ENCODE measurements around the gene PPP1R12B. TPM values are rescaled to one million over a fixed set of nuclear protein-coding genes. Genes with fewer than 3 reads are reported as not detected.

PPP1R12B gene
- total RNA-seq, 1 experiment from 2014 or later: 13.1 TPM

DNA sequence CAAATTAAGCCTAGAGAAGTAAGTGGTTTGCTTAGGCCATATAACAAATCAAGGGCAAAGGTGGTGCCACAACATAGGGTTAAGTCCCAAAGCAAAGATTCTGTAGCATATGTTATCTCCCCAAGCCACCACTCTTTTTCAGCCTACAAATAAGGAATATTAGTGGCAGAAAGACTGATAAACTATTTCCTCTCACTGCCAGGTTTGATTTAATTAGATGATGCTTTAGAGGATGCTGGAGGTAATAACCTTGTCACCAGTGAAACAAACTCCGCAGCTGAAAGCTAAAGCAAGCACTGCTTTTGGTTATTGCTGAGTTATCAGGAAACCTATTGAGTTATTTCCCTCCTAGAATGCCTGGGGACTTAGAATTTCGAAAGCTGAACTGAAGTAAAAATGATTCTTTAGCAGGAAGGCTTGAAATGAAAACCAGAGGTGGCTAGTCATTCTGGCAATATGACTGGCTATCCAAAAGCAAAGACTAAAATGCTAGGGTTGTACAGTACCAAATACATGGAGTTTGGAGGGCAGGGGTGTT lies 216.5 kb downstream of the PPP1R12B start:
- POLR2A ChIA-PET: interaction anchor here (0.5 kb wide), 2 partner anchors 10 to 1633 kb away, joined by 4 read pairs; no protein-coding TSS in a partner anchor
- CTCF ChIA-PET: no interaction called here
- no peak for DNase-seq (ENCODE audit: low read depth, low spot score)
- no peak overlapping the region for H3K27ac ChIP-seq (ENCODE audit: low read length)
- H3K9me3 ChIP-seq (ENCODE audit: control insufficient read depth, insufficient read depth, low read depth, low read length): no peaks in the 10 kb centered on the region
- H3K27me3 ChIP-seq (ENCODE audit: control insufficient read depth, insufficient read depth, low read length): no peaks in the 10 kb centered on the region
- no peaks in the 10 kb centered on the region for H3K4me1 ChIP-seq (ENCODE audit: control insufficient read depth, insufficient read depth, low read length)
- no peak overlapping the region for H3K4me3 ChIP-seq (ENCODE audit: low read depth in 2 of 2, low read length in 2 of 2)
- intact Hi-C loops (cut with micrococcal nuclease; ENCODE audit: unreplicated experiment) (no loop called here), in situ Hi-C loops (cut with HindIII; ENCODE audit: low pct_unique_long_range_greater_than_20kb, low sequenced_read_pairs) (no loop called here)
- no peaks in the 10 kb centered on the region for H3K36me3 ChIP-seq (ENCODE audit: control insufficient read depth, insufficient read depth, low read length)
- TF ChIP-seq POLR2AphosphoS5 (IDR thresholded peaks at IDR 0.05; ENCODE audit: low read depth, low read length): no peak
- BruUV-seq (replicated peaks): no TSS peak
- no peak for ATAC-seq

DNA sequence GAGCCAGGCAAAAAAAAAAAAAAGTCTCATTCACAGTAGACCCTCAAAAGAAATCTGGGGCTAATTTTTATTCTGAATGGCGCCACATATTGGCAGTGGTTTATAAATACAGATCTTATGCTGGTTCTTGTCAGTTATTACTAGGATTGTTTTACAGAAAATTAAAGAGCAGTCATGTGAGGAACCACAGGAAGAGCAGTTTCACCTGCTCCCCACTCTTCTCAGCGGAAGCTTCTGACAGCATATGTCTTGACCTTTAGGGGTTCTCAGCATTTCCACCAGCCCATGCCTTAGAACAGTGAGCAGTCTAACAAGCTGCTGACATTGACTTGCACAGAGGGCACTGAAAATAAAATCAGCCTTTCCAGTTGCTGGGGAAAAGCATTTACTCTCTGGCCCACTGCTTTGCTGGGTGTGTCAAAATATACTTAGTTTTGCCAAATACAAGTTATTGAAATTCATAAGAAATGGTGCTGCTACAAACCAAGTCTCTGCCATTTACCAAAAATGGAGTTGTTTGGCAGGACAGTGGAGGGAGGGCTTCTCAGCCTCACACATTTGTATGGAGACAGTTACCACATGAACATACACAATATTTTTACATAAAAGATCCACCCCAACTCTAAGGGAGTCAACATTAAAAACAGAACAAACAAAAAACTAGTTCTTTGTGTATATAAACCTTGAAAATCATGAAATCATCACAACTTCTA lies 217.5 kb downstream of the PPP1R12B start:
- ATAC-seq (no peak), DNase-seq (ENCODE audit: low read depth, low spot score) (no peak)
- TF ChIP-seq, protein P1, sequence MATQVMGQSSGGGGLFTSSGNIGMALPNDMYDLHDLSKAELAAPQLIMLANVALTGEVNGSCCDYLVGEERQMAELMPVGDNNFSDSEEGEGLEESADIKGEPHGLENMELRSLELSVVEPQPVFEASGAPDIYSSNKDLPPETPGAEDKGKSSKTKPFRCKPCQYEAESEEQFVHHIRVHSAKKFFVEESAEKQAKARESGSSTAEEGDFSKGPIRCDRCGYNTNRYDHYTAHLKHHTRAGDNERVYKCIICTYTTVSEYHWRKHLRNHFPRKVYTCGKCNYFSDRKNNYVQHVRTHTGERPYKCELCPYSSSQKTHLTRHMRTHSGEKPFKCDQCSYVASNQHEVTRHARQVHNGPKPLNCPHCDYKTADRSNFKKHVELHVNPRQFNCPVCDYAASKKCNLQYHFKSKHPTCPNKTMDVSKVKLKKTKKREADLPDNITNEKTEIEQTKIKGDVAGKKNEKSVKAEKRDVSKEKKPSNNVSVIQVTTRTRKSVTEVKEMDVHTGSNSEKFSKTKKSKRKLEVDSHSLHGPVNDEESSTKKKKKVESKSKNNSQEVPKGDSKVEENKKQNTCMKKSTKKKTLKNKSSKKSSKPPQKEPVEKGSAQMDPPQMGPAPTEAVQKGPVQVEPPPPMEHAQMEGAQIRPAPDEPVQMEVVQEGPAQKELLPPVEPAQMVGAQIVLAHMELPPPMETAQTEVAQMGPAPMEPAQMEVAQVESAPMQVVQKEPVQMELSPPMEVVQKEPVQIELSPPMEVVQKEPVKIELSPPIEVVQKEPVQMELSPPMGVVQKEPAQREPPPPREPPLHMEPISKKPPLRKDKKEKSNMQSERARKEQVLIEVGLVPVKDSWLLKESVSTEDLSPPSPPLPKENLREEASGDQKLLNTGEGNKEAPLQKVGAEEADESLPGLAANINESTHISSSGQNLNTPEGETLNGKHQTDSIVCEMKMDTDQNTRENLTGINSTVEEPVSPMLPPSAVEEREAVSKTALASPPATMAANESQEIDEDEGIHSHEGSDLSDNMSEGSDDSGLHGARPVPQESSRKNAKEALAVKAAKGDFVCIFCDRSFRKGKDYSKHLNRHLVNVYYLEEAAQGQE (IDR thresholded peaks at IDR 0.05; ENCODE audit: insufficient read depth in 1 of 2, low read depth in 2 of 2, low read length in 1 of 2): no peak
- TF ChIP-seq, protein P2, sequence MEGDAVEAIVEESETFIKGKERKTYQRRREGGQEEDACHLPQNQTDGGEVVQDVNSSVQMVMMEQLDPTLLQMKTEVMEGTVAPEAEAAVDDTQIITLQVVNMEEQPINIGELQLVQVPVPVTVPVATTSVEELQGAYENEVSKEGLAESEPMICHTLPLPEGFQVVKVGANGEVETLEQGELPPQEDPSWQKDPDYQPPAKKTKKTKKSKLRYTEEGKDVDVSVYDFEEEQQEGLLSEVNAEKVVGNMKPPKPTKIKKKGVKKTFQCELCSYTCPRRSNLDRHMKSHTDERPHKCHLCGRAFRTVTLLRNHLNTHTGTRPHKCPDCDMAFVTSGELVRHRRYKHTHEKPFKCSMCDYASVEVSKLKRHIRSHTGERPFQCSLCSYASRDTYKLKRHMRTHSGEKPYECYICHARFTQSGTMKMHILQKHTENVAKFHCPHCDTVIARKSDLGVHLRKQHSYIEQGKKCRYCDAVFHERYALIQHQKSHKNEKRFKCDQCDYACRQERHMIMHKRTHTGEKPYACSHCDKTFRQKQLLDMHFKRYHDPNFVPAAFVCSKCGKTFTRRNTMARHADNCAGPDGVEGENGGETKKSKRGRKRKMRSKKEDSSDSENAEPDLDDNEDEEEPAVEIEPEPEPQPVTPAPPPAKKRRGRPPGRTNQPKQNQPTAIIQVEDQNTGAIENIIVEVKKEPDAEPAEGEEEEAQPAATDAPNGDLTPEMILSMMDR (IDR thresholded peaks at IDR 0.05): peak; percentile 26; the same call in 1 of the 2 replicates
- Histone ChIP-seq H3K27ac (ENCODE audit: low read length) (no peak overlapping the region), H3K9me3 (ENCODE audit: control insufficient read depth, insufficient read depth, low read depth, low read length) (no peaks in the 10 kb centered on the region), H3K27me3 (ENCODE audit: control insufficient read depth, insufficient read depth, low read length) (no peaks in the 10 kb centered on the region), H3K36me3 (ENCODE audit: control insufficient read depth, insufficient read depth, low read length) (no peaks in the 10 kb centered on the region), H3K4me3 (ENCODE audit: low read depth in 2 of 2, low read length in 2 of 2) (no peak overlapping the region), H3K4me1 (ENCODE audit: control insufficient read depth, insufficient read depth, low read length) (no peaks in the 10 kb centered on the region)
- ChIA-PET POLR2A (no interaction called here), CTCF (no interaction called here)
- intact Hi-C loops (cut with micrococcal nuclease; ENCODE audit: unreplicated experiment) (no loop called here), in situ Hi-C loops (cut with HindIII; ENCODE audit: low pct_unique_long_range_greater_than_20kb, low sequenced_read_pairs) (no loop called here)
- no TSS peak for BruUV-seq (replicated peaks)

DNA sequence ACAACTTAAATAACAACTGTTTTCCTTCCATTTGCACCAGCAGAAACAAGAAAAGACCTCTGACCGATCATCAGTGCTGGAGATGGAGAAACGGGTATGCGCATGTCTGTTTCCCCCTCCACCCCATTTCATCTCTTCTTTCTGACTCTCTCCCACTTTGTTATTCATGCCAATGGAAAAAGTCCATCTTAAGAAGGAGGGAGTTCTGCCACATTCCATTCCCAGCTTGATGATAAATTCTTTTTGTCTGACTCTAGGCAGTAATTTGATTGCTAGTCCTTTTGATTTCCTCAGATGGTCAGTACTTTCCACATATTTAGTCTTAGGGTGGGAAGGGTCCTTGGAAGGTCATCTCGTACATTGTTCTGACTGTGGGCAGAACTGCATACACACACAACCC lies 219.2 kb downstream of the PPP1R12B start:
- Histone ChIP-seq H3K27ac (ENCODE audit: low read length) (no peak overlapping the region), H3K36me3 (ENCODE audit: control insufficient read depth, insufficient read depth, low read length) (no peaks in the 10 kb centered on the region), H3K4me3 (ENCODE audit: low read depth in 2 of 2, low read length in 2 of 2) (no peak overlapping the region), H3K27me3 (ENCODE audit: control insufficient read depth, insufficient read depth, low read length) (no peaks in the 10 kb centered on the region), H3K4me1 (ENCODE audit: control insufficient read depth, insufficient read depth, low read length) (no peaks in the 10 kb centered on the region), H3K9me3 (ENCODE audit: control insufficient read depth, insufficient read depth, low read depth, low read length) (no peaks in the 10 kb centered on the region)
- TF ChIP-seq, protein P2 (IDR thresholded peaks at IDR 0.05): no peak
- TF ChIP-seq, protein P1 (IDR thresholded peaks at IDR 0.05; ENCODE audit: insufficient read depth in 1 of 2, low read depth in 2 of 2, low read length in 1 of 2): no peak
- TF ChIP-seq POLR2AphosphoS5 (IDR thresholded peaks at IDR 0.05; ENCODE audit: low read depth, low read length) (no peak), TCF7L2 (IDR thresholded peaks at IDR 0.05; ENCODE audit: low read depth, low read length) (no peak), SIN3A (IDR thresholded peaks at IDR 0.05; ENCODE audit: borderline replicate concordance, insufficient read depth, low read depth, low read length) (no peak)
- no TSS peak for BruUV-seq (replicated peaks)
- CTCF ChIA-PET: no interaction called here
- DNase-seq (ENCODE audit: low read depth, low spot score) (no peak), ATAC-seq (no peak)
- POLR2A ChIA-PET: no interaction called here
- in situ Hi-C loops (cut with HindIII; ENCODE audit: low pct_unique_long_range_greater_than_20kb, low sequenced_read_pairs): no loop called here
- intact Hi-C loops (cut with micrococcal nuclease; ENCODE audit: unreplicated experiment): no loop called here

All from Panc1 (cell line).